SK-N-MC (cell line): ENCODE results near the gene IL19.

ENCODE experiments used
- EZH2 ChIP-seq: fragments of 200-600 bp; sonication (generic); IDR thresholded peaks from one replicate; pipeline ENCODE4 v1.6.1; 2017; ENCODE audit warnings: antibody characterized with exemption
- FOXP2 ChIP-seq: optimal IDR thresholded peaks from 2 replicates; pipeline ENCODE3; 2011; ENCODE audit warnings: mild to moderate bottlenecking, moderate library complexity; ENCODE audit not compliant: insufficient read depth; ENCODE audit errors: extremely low read length, control extremely low read depth
- POLR2AphosphoS5 ChIP-seq: IDR thresholded peaks from 2 replicates; pipeline ENCODE4 v1.6.1; 2012; ENCODE audit warnings: mild to moderate bottlenecking, low read depth, low read length, borderline replicate concordance

GRCh38 chr1:206790502-206791250 is 20.1 kb downstream of the IL19 start:
- no peak for TF ChIP-seq POLR2AphosphoS5
- no peak for TF ChIP-seq EZH2
- TF ChIP-seq FOXP2 = no peak
